HUES48 (cell line): ENCODE measurements around the gene SPEF2.

Experiments
- H3K27ac ChIP-seq: one replicate; pipeline ENCODE4 v1.7.0; 2013; ENCODE audit warnings: low read depth, low read length, inconsistent platforms
- H3K27me3 ChIP-seq: 2 replicates; pipeline ENCODE4 v1.6.1; 2013; ENCODE audit warnings: mild to moderate bottlenecking, low read length; ENCODE audit not compliant: control insufficient read depth, insufficient read depth
- H3K36me3 ChIP-seq: 2 replicates; pipeline ENCODE4 v1.6.1; 2013; ENCODE audit warnings: low read length; ENCODE audit not compliant: control insufficient read depth, insufficient read depth
- H3K4me1 ChIP-seq: 2 replicates; pipeline ENCODE4 v1.6.1; 2013; ENCODE audit warnings: mild to moderate bottlenecking, low read length; ENCODE audit not compliant: control insufficient read depth, insufficient read depth
- H3K4me3 ChIP-seq: 2 replicates; pipeline ENCODE4 v1.5.1; 2013; ENCODE audit warnings: mild to moderate bottlenecking, low read depth, low read length
- H3K9ac ChIP-seq: 2 replicates; pipeline ENCODE4 v1.6.1; 2013; ENCODE audit warnings: mild to moderate bottlenecking, low read depth, low read length, moderate library complexity
- H3K9me3 ChIP-seq: 2 replicates; pipeline ENCODE4 v1.6.1; 2013; ENCODE audit warnings: low read length; ENCODE audit not compliant: control insufficient read depth, insufficient read depth

Gene SPEF2

GRCh38 chr5:35622974-35623373 is 5.3 kb downstream of the SPEF2 start:
- Histone ChIP-seq H3K36me3 (no peaks in the 10 kb centered on the region), H3K9ac (no peak overlapping the region), H3K4me3 (no peak overlapping the region), H3K27ac (no peak overlapping the region), H3K9me3 (no peaks in the 10 kb centered on the region), H3K27me3 (peaks cover 25% of the 10 kb centered on the region), H3K4me1 (0 out of 2 replicates have a peak, but pooled peaks cover 2% of the 10 kb centered on the region)

GRCh38 chr5:35623991-35624390 is 6.3 kb downstream of the SPEF2 start:
- no peak overlapping the region for H3K27ac ChIP-seq
- no peaks in the 10 kb centered on the region for H3K9me3 ChIP-seq
- H3K4me3 ChIP-seq, result no peak overlapping the region
- no peaks in the 10 kb centered on the region for H3K4me1 ChIP-seq
- peaks cover 15% of the 10 kb centered on the region for H3K27me3 ChIP-seq
- no peaks in the 10 kb centered on the region for H3K36me3 ChIP-seq
- H3K9ac ChIP-seq, result no peak overlapping the region

GRCh38 chr5:35626108-35626507 is 8.4 kb downstream of the SPEF2 start:
- H3K36me3 ChIP-seq, result no peaks in the 10 kb centered on the region
- no peak overlapping the region for H3K4me3 ChIP-seq
- no peaks in the 10 kb centered on the region for H3K4me1 ChIP-seq
- H3K9me3 ChIP-seq, result no peaks in the 10 kb centered on the region
- no peaks in the 10 kb centered on the region for H3K27me3 ChIP-seq
- H3K9ac ChIP-seq, result no peak overlapping the region
- no peak overlapping the region for H3K27ac ChIP-seq

GRCh38 chr5:35626553-35626952 is 8.9 kb downstream of the SPEF2 start:
- H3K27ac ChIP-seq, result no peak overlapping the region
- no peaks in the 10 kb centered on the region for H3K9me3 ChIP-seq
- no peak overlapping the region for H3K9ac ChIP-seq
- no peaks in the 10 kb centered on the region for H3K27me3 ChIP-seq
- no peaks in the 10 kb centered on the region for H3K4me1 ChIP-seq
- no peak overlapping the region for H3K4me3 ChIP-seq
- H3K36me3 ChIP-seq, result no peaks in the 10 kb centered on the region

- H3K9me3 ChIP-seq, result no peaks in the 10 kb centered on the region
Measured at GRCh38 chr5:35634326-35634725, 16.7 kb downstream of the SPEF2 start.

GRCh38 chr5:35640623-35641022 is 23.0 kb downstream of the SPEF2 start:
- Histone ChIP-seq H3K27ac (no peak overlapping the region), H3K27me3 (no peaks in the 10 kb centered on the region), H3K4me3 (no peak overlapping the region), H3K36me3 (no peaks in the 10 kb centered on the region), H3K9ac (no peak overlapping the region), H3K4me1 (no peaks in the 10 kb centered on the region), H3K9me3 (no peaks in the 10 kb centered on the region)

More at GRCh38 chr5:35634326-35634725, 16.7 kb downstream of the SPEF2 start:
- Histone ChIP-seq H3K27me3 (no peaks in the 10 kb centered on the region), H3K27ac (no peak overlapping the region), H3K36me3 (no peaks in the 10 kb centered on the region), H3K4me1 (no peaks in the 10 kb centered on the region), H3K4me3 (no peak overlapping the region), H3K9ac (no peak overlapping the region)

GRCh38 chr5:35644543-35644942 is 26.9 kb downstream of the SPEF2 start:
- Histone ChIP-seq H3K36me3 (no peaks in the 10 kb centered on the region), H3K9ac (no peak overlapping the region), H3K27me3 (no peaks in the 10 kb centered on the region), H3K9me3 (no peaks in the 10 kb centered on the region), H3K4me3 (no peak overlapping the region), H3K4me1 (no peaks in the 10 kb centered on the region), H3K27ac (no peak overlapping the region)

- Histone ChIP-seq H3K4me3 (no peak overlapping the region), H3K27me3 (no peaks in the 10 kb centered on the region), H3K9ac (no peak overlapping the region), H3K27ac (no peak overlapping the region), H3K36me3 (no peaks in the 10 kb centered on the region), H3K4me1 (no peaks in the 10 kb centered on the region), H3K9me3 (no peaks in the 10 kb centered on the region)
Measured at GRCh38 chr5:35647128-35647527, 29.5 kb downstream of the SPEF2 start.

GRCh38 chr5:35647712-35648111 is 30.0 kb downstream of the SPEF2 start:
- Histone ChIP-seq H3K27ac (no peak overlapping the region), H3K36me3 (no peaks in the 10 kb centered on the region), H3K27me3 (no peaks in the 10 kb centered on the region), H3K4me3 (no peak overlapping the region), H3K9ac (no peak overlapping the region), H3K4me1 (no peaks in the 10 kb centered on the region), H3K9me3 (no peaks in the 10 kb centered on the region)

GRCh38 chr5:35651002-35651756 is 33.5 kb downstream of the SPEF2 start:
- Histone ChIP-seq H3K9ac (no peak overlapping the region), H3K4me3 (no peak overlapping the region), H3K27me3 (no peaks in the 10 kb centered on the region), H3K27ac (no peak overlapping the region), H3K4me1 (peaks cover 10% of the 10 kb centered on the region), H3K9me3 (no peaks in the 10 kb centered on the region), H3K36me3 (no peaks in the 10 kb centered on the region)

- Histone ChIP-seq H3K9me3 (no peaks in the 10 kb centered on the region), H3K36me3 (no peaks in the 10 kb centered on the region), H3K4me3 (no peak overlapping the region), H3K27ac (no peak overlapping the region), H3K27me3 (no peaks in the 10 kb centered on the region), H3K9ac (no peak overlapping the region), H3K4me1 (peaks cover 19% of the 10 kb centered on the region)
Measured at GRCh38 chr5:35656721-35657120, 39.1 kb downstream of the SPEF2 start.
